Measurements from ENCODE around the gene TPO. TPM values are rescaled to one million over a fixed set of nuclear protein-coding genes. Genes with fewer than 3 reads are reported as not detected.
A peak's percentile ranks its signal among the peaks of the same experiment; 100 is the strongest.

The TPO gene
- total RNA-seq, 1 experiment from 2014 or later: not detected

DNA sequence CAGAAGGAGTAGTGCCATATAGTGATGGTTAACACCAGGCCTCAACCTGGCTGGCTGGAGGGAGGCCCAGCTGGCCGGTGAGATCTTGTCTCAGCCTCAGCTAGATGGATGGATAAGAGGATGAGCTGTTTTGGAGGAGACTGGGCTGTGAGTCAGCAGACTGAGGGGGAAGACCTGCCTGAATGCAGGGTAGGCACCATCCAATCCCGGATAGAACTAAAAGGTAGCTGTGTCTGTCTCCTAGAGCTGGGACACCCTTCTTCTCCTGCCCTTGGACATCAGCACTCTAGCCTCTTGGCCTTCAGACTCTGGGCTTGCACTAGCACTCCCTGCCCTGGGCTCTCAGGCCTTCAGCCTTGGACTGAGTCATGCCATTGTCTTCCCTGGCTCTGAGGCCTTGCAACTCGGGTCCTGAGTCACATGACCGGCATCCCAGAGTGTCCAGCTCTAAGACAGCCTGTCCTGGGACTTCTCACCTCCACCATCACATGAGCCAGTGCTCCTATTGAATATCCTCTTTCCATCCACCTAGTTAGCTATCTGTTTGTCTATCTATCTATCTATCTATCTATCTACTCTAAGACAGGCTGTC, 131.3 kb downstream of the TPO start:
- Histone ChIP-seq H4K91ac (ENCODE audit: insufficient read length, low read depth, low read length) (no peak overlapping the region), H3K27ac (ENCODE audit: insufficient read length, low read depth, low read length) (no peak overlapping the region), H3K27me3 (ENCODE audit: insufficient read depth, low read length) (no peaks in the 10 kb centered on the region), H2BK12ac (ENCODE audit: insufficient read length, low read depth, low read length) (no peak overlapping the region), H2BK5ac (ENCODE audit: insufficient read length, low read length) (no peak overlapping the region), H3K23ac (ENCODE audit: insufficient read length, low read depth, low read length) (no peak overlapping the region), H3T11ph (ENCODE audit: low read length) (no peak overlapping the region), H2AFZ (ENCODE audit: low read length) (no peak overlapping the region), H3K9ac (ENCODE audit: extremely low read depth, insufficient read length, low read length) (no peak overlapping the region), H4K8ac (replicated peaks; ENCODE audit: insufficient read length, low read depth, low read length) (no peak overlapping the region), H3K14ac (ENCODE audit: insufficient read depth, low read length) (no peak overlapping the region), H3K4me2 (ENCODE audit: insufficient read depth, insufficient read length, low read length) (no peak overlapping the region), H3K56ac (ENCODE audit: insufficient read length, low read depth, low read length) (no peak overlapping the region), H2AK5ac (ENCODE audit: insufficient read length, low read length) (no peak overlapping the region), H3K79me2 (ENCODE audit: insufficient read depth, low read length) (no peaks in the 10 kb centered on the region), H4K5ac (ENCODE audit: insufficient read length, low read depth, low read length) (no peak overlapping the region), H3K79me1 (ENCODE audit: insufficient read depth, low read depth, low read length, poor library complexity, severe bottlenecking) (no peaks in the 10 kb centered on the region), H3K9me3 (ENCODE audit: control insufficient read depth, low read depth, low read length) (no peaks in the 10 kb centered on the region), H3K18ac (ENCODE audit: insufficient read length, low read depth, low read length) (no peak overlapping the region), H3K23me2 (ENCODE audit: insufficient read length, low read depth, low read length, poor library complexity, severe bottlenecking) (no peaks in the 10 kb centered on the region), H4K20me1 (ENCODE audit: control insufficient read depth, insufficient read depth, insufficient read length) (peaks cover 4% of the 10 kb centered on the region), H3K4me1 (ENCODE audit: insufficient read depth, low read length) (no peaks in the 10 kb centered on the region), H3K4ac (ENCODE audit: low read depth, low read length) (no peak overlapping the region), H2BK120ac (ENCODE audit: low read depth, low read length, poor library complexity, severe bottlenecking) (no peak overlapping the region), H2BK15ac (ENCODE audit: low read depth, low read length) (no peak overlapping the region), H2BK20ac (ENCODE audit: low read depth, low read length, poor library complexity, severe bottlenecking) (no peak overlapping the region)
- no peak overlapping the region for H3K4me3 Mint-ChIP-seq
- no peaks in the 10 kb centered on the region for H3K36me3 Mint-ChIP-seq (ENCODE audit: insufficient read depth in 1 of 3, low read depth in 3 of 3)
- TF ChIP-seq, protein P1, sequence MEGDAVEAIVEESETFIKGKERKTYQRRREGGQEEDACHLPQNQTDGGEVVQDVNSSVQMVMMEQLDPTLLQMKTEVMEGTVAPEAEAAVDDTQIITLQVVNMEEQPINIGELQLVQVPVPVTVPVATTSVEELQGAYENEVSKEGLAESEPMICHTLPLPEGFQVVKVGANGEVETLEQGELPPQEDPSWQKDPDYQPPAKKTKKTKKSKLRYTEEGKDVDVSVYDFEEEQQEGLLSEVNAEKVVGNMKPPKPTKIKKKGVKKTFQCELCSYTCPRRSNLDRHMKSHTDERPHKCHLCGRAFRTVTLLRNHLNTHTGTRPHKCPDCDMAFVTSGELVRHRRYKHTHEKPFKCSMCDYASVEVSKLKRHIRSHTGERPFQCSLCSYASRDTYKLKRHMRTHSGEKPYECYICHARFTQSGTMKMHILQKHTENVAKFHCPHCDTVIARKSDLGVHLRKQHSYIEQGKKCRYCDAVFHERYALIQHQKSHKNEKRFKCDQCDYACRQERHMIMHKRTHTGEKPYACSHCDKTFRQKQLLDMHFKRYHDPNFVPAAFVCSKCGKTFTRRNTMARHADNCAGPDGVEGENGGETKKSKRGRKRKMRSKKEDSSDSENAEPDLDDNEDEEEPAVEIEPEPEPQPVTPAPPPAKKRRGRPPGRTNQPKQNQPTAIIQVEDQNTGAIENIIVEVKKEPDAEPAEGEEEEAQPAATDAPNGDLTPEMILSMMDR (conservative IDR thresholded peaks at IDR 0.05): no peak
- no peaks in the 10 kb centered on the region for H3K9me3 Mint-ChIP-seq
- H3K27ac Mint-ChIP-seq: peak overlapping the region in 1 of 3 experiments; percentile 75; a peak in 1 of 7 replicates
- no CpG with 5 or more reads among the region's 4 CpGs for WGBS (ENCODE audit: extremely low coverage, insufficient read length, low lambda C conversion rate)
- H3K27me3 Mint-ChIP-seq (ENCODE audit: low read depth): no peaks in the 10 kb centered on the region
- no peak for DNase-seq
- H3K4me1 Mint-ChIP-seq: no peaks in the 10 kb centered on the region

Measured in H9 (cell line).